ENCODE results near the gene TRAF3IP3. TPM values are rescaled to one million over a fixed set of nuclear protein-coding genes. Genes with fewer than 3 reads are reported as not detected.

TRAF3IP3 gene
- total and polyA plus RNA-seq, 2 donors (not counting 1 experiment from before 2014, with no cell fraction given) = 262 to 344 TPM

DNA sequence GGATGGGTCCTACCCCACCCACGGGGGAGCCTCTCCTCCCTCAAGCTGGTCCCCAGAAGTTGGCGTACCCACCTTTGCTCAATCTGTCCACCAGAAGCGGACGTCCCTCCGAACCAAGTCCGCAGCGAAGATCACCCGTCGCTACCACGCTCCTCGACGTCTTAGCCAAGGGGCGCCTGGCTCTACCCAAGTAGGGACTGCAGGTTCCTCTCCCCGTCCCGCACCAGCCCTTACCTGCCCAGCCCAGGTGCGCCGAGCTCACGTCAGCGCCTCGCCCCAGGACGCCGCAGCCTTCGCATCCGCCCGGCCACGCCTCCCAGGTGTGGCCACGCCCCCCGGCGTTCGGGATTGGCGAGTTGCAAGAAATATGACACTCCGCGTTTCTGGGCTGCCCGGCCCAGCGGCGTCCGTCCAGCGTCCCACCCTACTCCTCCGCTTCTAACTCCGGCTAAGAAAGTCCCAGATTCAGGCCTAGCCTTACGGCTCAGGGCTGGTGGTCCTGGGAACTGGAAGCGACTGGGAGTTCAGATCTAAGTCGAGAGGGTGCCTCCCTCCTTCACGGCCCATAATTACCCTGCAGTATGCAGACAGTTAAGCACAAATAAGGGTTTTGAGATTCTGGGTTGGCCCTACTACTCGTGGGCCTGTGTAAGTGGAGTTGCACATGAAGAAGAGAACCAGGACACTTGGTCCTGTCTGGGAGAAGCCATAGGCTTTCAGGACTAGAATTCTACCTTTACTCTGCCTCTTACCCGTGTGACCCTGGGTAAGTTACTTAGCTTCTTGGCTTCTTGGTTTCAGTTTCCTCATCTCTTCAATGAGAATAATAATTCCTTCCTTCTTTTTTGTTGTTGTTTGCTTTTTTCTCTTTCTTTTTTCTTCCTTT is 50.3 kb downstream of the TRAF3IP3 start, which contains the start of gene IRF6:
TSS of gene IRF6 (minus strand) at position 268 of the 886 bp plus-strand sequence. CDS start 4,729 bp downstream, outside the sequence.
- ATAC-seq (ENCODE audit: low read depth) (peak; percentile 95), DNase-seq (peak; percentile 74)
- peaks cover 0 to 18% (median 9%) of the 10 kb centered on the region in 4 experiments for H3K27me3 ChIP-seq (replicated peaks in 1 of 4; ENCODE audit: control extremely low read depth in 1 of 4, control insufficient read depth in 3 of 4, insufficient read depth in 4 of 4, low read length in 3 of 4)
- ChIA-PET CTCF (interaction anchor here (1.2 to 6.5 kb wide), 2 partner anchors 11 to 17 kb away, joined by 3 to 45 read pairs; no protein-coding TSS in a partner anchor), POLR2A (interaction anchor here (0.6 to 1.4 kb wide), 4 partner anchors 9 to 50 kb away, joined by 3 to 9 read pairs (median 4); partner anchors contain the start of genes C1orf74 and TRAF3IP3)
- no peaks in the 10 kb centered on the region for H3K79me2 ChIP-seq (ENCODE audit: control insufficient read depth, insufficient read depth, low read length)
- H4K20me1 ChIP-seq (ENCODE audit: control insufficient read depth, insufficient read depth, low read length, poor library complexity, severe bottlenecking) = no peaks in the 10 kb centered on the region
- TF ChIP-seq EZH2 (IDR thresholded peaks at IDR 0.05; ENCODE audit: borderline replicate concordance, insufficient read depth, low read depth, low read length, poor library complexity, severe bottlenecking) = no peak
- TF ChIP-seq, protein P1, sequence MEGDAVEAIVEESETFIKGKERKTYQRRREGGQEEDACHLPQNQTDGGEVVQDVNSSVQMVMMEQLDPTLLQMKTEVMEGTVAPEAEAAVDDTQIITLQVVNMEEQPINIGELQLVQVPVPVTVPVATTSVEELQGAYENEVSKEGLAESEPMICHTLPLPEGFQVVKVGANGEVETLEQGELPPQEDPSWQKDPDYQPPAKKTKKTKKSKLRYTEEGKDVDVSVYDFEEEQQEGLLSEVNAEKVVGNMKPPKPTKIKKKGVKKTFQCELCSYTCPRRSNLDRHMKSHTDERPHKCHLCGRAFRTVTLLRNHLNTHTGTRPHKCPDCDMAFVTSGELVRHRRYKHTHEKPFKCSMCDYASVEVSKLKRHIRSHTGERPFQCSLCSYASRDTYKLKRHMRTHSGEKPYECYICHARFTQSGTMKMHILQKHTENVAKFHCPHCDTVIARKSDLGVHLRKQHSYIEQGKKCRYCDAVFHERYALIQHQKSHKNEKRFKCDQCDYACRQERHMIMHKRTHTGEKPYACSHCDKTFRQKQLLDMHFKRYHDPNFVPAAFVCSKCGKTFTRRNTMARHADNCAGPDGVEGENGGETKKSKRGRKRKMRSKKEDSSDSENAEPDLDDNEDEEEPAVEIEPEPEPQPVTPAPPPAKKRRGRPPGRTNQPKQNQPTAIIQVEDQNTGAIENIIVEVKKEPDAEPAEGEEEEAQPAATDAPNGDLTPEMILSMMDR (IDR thresholded peaks at IDR 0.05) = no peak
- H3K27ac Mint-ChIP-seq = peak within 1 kb of the TSS; percentile 91
- peak within 1 kb of the TSS; percentile 96 for H3K4me3 Mint-ChIP-seq
- WGBS (ENCODE audit: insufficient coverage) = 7% methylated on average over 44 of the region's 46 CpGs
- H3K9me3 ChIP-seq (ENCODE audit: control extremely low read depth in 1 of 3, control insufficient read depth in 2 of 3, insufficient read depth in 1 of 3, low read length in 2 of 3) = peaks cover 0 to 8% (median 0%) of the 10 kb centered on the region in 3 donors
- H3K4me3 ChIP-seq (ENCODE audit: control extremely low read depth in 1 of 5, extremely low read depth in 1 of 5, insufficient read depth in 1 of 5, low read depth in 2 of 5, low read length in 4 of 5) = peak within 1 kb of the TSS; percentile 43 to 69 (median 57)
- peaks cover 11% of the 10 kb centered on the region for H3K4me1 Mint-ChIP-seq
- H3K27me3 Mint-ChIP-seq = peaks cover 11% of the 10 kb centered on the region
- intact Hi-C loops (cut with micrococcal nuclease) = loop anchor here (1.0 kb wide), 2 partner anchors 21 to 22 kb away; partner anchors contain the start of genes C1orf74 and UTP25
- H3K4me2 ChIP-seq (replicated peaks; ENCODE audit: low read depth, low read length, poor library complexity, severe bottlenecking) = peak within 1 kb of the TSS; percentile 78
- H3K4me1 ChIP-seq (ENCODE audit: control insufficient read depth in 2 of 2, insufficient read depth in 2 of 2, low read length in 2 of 2) = peaks cover 10 to 13% of the 10 kb centered on the region in 2 donors
- no peak within 1 kb of the TSS for H3K27ac ChIP-seq (ENCODE audit: low read length in 2 of 2)
- H2AFZ ChIP-seq (ENCODE audit: insufficient read depth, low read depth, low read length, poor library complexity, severe bottlenecking) = peak within 1 kb of the TSS; percentile 83
- peak within 1 kb of the TSS; percentile 65 for H3K9ac ChIP-seq (ENCODE audit: low read length)
- H3K36me3 ChIP-seq (replicated peaks in 1 of 2; ENCODE audit: control extremely low read depth in 1 of 2, control insufficient read depth in 1 of 2, extremely low read depth in 1 of 2, insufficient read depth in 2 of 2, low read length in 1 of 2) = no peaks in the 10 kb centered on the region
- no peaks in the 10 kb centered on the region for H3K9me3 Mint-ChIP-seq (ENCODE audit: insufficient read depth)
